OCI-LY7 (cell line): Measurements from ENCODE around the gene PFN4.

Source experiments
- CTCF ChIP-seq: fragments of 200-600 bp; sonication (generic); conservative IDR thresholded peaks from 2 replicates; pipeline ENCODE4 v1.5.1; 2014; ENCODE audit warnings: mild to moderate bottlenecking, antibody characterized with exemption, low read length, moderate library complexity, mixed read lengths
- EZH2phosphoT487 ChIP-seq: fragments of 200-600 bp; sonication (generic); IDR thresholded peaks from 2 replicates; pipeline ENCODE4 v1.6.1; 2018; ENCODE audit warnings: low read depth, borderline replicate concordance, mild to moderate bottlenecking, mixed run types, antibody characterized with exemption, low read length, moderate library complexity, mixed read lengths

DNA sequence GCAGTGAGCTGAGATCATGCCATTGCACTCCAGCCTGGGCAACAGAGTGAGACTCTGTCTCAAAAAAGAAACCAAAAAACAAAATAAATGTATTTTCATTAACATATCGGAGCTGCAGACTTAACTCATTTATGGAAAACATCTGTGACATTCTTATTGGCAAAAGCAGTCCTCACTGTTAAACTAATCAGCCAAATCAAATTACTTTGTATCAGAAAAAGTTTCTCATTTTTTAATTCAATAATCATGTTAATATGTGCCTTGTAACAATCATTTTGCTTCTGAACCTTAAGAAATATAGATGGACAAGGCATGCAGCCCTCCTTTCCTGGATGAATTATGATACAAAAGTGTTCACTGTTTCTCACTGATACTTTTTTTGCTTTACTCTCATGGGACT is 20.5 kb downstream of the PFN4 start:
- TF ChIP-seq CTCF: no peak
- TF ChIP-seq EZH2phosphoT487: no peak
